GM10266 (cell line): ENCODE results near the gene DYRK1A.

Experiments
- DNase-seq: peaks from one replicate; pipeline ENCODE4 v3.0.0; 2012; ENCODE audit errors: extremely low spot score
- CTCF ChIP-seq: IDR thresholded peaks from 2 replicates; pipeline ENCODE4 v1.5.1; 2012; ENCODE audit warnings: mild to moderate bottlenecking, low read depth; ENCODE audit not compliant: control insufficient read depth, insufficient read depth; ENCODE audit errors: missing control alignments

Gene DYRK1A

GRCh38 chr21:37571442-37571841 is 204.9 kb downstream of the DYRK1A start:
- TF ChIP-seq CTCF = no peak
- DNase-seq = no peak

GRCh38 chr21:37574316-37574715 is 207.7 kb downstream of the DYRK1A start:
- DNase-seq = no peak
- TF ChIP-seq CTCF = no peak

- no peak for TF ChIP-seq CTCF
Observed at GRCh38 chr21:37574751-37575150, 208.2 kb downstream of the DYRK1A start.

GRCh38 chr21:37575580-37575979 is 209.0 kb downstream of the DYRK1A start:
- DNase-seq = no peak
- TF ChIP-seq CTCF = no peak

More at GRCh38 chr21:37574751-37575150, 208.2 kb downstream of the DYRK1A start:
- no peak for DNase-seq
